HG03095 (cell line): ENCODE measurements around the gene CD300E.

ENCODE experiments used
- ATAC-seq: cut with Tn5 transposase; IDR thresholded peaks from one replicate; pipeline ENCODE4 v1.9.1; 2021; ENCODE audit warnings: moderate library complexity; ENCODE audit not compliant: unreplicated experiment

CD300E gene

DNA sequence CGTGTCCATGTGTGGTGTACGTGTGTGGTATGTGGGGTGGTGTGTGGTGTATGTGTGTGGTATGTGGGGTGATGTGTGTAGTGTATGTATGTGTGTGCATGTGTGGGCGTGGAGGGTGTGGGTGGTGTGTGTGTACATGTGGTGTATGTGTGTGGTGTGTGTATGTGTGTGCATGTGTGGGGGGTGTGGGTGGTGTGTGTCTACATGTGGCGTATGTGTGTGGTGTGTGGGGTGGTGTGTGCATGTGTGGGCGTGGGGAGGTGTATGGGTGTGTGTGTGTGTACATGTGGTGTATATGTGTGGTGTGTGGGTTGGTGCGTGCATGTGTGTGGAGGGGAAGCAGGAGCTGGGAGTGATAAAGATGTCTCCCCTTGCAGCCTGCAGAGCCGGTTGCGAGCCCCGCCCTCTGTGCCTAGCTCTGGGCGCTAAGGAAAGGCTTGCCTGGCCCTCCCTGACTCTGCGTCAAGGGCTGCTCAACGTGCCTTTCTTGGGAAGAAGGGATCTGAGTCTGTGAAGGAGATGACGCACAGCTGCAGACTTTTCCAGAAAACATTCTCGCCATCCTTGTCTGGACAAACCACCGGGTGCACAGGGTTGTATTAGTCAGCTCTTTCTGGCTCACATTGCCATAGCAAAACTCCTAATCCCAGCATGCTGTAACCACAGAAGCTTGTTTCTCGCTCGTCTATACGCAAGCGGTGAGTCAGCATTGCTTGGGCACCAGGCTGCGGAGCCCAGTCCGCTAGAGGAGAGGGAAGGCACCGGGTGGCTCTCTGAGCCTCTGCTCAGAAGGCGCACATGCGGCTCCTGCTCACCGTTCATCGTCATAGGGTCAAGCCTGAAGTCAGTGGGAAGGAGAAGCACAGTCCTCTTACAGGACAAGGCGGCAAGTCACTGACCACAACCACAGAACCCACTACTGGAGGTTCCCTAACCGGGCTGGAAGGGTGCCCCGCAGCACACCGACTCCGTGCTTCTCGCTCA lies 54.2 kb downstream of the CD300E start:
- ATAC-seq = no peak

DNA sequence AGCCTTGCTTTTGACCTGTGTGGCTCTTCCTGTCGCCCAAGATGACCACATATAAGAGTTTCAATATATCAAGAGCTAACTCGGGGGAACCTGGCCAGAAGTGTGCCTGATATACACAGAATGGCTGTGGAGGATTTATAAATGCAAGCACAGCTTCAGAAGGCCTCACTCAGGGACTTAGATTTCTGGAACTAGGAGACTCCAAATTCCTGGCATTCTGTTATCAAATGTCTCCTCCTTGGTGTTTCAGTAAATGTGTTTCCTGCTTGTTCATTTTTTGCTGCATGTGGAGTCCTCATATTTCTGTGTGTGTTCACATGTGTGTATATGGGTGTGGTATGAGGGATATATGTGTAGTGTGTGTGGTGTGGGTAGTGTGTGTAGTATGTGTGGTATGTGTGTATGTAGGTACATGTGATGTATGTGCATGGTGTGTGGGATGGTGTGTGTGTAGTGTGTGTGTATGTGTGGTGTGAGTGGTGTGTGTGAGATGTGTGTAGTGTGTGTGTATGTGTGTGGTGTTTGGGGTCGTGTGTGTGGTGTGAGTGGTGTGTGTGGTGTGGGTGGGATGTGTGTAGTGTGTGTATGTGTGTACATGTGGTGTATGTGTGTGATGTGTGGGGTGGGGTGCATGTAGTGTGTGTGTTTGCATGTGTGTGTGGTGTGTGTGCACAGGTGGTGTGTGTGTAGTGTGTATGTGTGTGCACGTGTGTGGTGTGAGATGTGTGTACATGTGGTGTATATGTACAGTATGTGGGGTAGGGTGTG lies 55.2 kb downstream of the CD300E start:
- ATAC-seq = no peak

DNA sequence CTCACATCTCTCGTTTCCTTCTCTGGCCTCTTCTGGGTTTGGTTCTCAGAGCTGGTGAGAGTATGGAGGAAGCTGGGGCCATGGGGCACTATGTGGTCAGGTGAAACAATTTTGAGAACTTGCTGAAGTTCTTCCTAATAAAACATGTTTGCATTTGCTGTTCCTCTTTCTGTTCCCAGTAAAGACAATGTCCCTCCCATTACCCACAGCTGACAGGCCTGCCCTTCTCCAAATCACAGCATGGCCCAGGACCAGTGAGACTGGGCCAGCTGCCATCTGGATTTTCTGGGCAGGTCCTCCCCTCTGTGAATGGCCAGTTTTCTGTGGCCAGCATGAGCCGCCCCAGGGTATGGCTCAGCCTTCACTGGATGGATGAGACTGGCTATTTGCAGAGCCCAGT lies 56.1 kb downstream of the CD300E start, which contains the start of gene CD300H:
Gene CD300H, minus strand, starts transcription at position 113 of the 400 bp plus-strand sequence.
- ATAC-seq = no peak

DNA sequence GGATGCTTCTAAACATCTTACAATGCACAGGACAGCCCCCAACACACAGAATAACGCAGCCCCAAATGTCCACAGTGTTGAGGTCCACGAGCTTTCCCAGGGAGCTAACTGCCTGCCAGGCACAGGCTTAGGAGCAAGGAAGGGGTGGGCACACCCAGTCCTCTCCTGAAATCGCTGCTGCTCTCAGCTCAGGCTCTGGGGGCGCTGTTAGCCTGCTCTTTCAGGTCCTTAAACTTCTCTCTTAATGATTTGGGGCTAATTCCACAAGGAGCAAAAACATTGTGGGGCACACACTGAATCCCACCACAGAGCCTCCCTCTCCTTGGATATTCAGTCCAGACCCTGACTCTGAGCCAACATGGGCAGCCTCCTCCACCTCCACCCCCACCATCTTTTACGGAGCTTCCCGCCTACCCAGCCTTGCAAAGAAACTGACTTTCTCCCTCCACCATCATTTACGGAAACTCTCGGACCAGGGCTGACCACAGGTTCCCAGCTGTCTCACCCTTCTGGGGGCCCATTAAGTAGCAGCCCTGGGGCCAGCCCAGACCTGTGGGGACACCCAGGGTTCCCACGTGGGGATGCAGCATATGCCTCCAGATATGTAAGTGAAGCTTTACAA lies 57.3 kb downstream of the CD300E start:
- ATAC-seq = no peak

DNA sequence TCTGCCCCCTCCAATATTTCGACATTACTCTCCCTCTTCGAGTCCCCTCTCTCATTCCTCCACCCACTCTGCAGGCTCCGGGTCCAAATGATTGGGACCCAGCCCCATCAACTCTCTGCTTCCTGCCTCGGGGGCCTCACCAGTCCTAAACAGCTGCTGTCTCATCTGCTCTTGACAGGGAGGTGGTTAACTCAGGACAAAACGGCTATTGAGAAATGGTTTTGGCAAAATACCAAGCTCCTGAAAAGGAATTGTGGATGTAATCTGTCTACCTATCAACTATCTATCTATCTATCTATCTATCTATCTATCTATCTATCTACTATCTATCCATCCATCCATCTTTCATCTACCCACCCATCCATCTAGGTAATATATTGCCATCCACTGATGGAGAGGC lies 58.4 kb downstream of the CD300E start:
- ATAC-seq = no peak

DNA sequence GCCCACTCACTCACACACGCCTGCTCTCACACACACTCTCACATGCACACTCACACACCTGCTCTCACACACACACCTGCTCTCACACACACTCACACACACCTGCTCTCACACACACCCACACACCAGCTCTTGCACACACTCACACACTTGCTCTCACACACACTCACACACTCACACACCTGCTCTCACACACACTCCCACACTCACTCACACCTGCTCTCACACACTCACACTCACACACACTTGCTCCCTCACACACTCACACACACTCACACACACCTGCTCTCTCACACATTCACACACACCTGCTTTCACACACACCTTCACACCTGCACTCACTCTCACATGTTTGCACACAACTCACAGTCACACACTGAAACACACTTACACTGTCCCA lies 60.2 kb downstream of the CD300E start:
- no peak for ATAC-seq

DNA sequence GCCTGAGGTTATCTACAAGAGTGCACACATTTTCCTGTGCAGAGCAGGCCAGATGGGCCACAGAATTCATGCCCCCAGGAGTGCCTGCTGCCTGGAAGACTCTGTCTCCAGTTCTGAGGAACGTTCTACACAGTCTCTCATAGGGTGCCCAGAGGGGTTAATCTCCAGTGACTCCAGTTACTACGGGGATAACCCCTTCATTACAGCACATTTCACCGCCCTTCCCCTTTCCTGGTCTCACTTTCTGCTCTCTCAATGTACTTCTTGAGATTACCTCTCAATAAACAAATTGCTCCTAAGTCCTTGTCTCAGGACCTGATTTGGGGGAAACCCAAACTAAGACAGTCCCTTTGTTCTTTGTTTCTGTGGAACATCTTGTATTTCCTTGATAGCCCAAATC lies 62.0 kb downstream of the CD300E start:
- ATAC-seq = no peak
